ENCODE measurements around the gene TMEM51. TPM values are rescaled to one million over a fixed set of nuclear protein-coding genes. Genes with fewer than 3 reads are reported as not detected.

The TMEM51 gene
- total RNA-seq, 1 experiment from 2014 or later: 47.6 TPM

- intact Hi-C loops (cut with micrococcal nuclease; ENCODE audit: unreplicated experiment): no loop called here
- CTCF ChIA-PET: no interaction called here
- H3K27ac Mint-ChIP-seq (ENCODE audit: unreplicated experiment): no peak overlapping the region
- TF ChIP-seq CTCF (IDR thresholded peaks at IDR 0.05; ENCODE audit: unreplicated experiment): no peak
- no peak for DNase-seq
- H3K36me3 Mint-ChIP-seq (ENCODE audit: insufficient read depth, unreplicated experiment): no peaks in the 10 kb centered on the region
- no peak overlapping the region for H3K4me3 Mint-ChIP-seq (ENCODE audit: low read depth, unreplicated experiment)
- H3K9me3 Mint-ChIP-seq (ENCODE audit: low read depth, unreplicated experiment): no peaks in the 10 kb centered on the region
- no peaks in the 10 kb centered on the region for H3K4me1 Mint-ChIP-seq (ENCODE audit: low read depth, unreplicated experiment)
- no TSS peak for BruUV-seq (replicated peaks)
- H3K27me3 Mint-ChIP-seq (ENCODE audit: unreplicated experiment): no peaks in the 10 kb centered on the region
Measured at GRCh38 chr1:15113146-15113545, 40.4 kb upstream of the TMEM51 start.

GRCh38 chr1:15114884-15115283, 38.7 kb upstream of the TMEM51 start:
- Mint-ChIP-seq H3K4me3 (ENCODE audit: low read depth, unreplicated experiment) (no peak overlapping the region), H3K27me3 (ENCODE audit: unreplicated experiment) (no peaks in the 10 kb centered on the region), H3K36me3 (ENCODE audit: insufficient read depth, unreplicated experiment) (no peaks in the 10 kb centered on the region), H3K4me1 (ENCODE audit: low read depth, unreplicated experiment) (no peaks in the 10 kb centered on the region), H3K9me3 (ENCODE audit: low read depth, unreplicated experiment) (no peaks in the 10 kb centered on the region), H3K27ac (ENCODE audit: unreplicated experiment) (no peak overlapping the region)
- CTCF ChIA-PET: no interaction called here
- DNase-seq: no peak
- BruUV-seq (replicated peaks): no TSS peak
- intact Hi-C loops (cut with micrococcal nuclease; ENCODE audit: unreplicated experiment): no loop called here
- TF ChIP-seq CTCF (IDR thresholded peaks at IDR 0.05; ENCODE audit: unreplicated experiment): no peak

GRCh38 chr1:15115542-15116330, 37.8 kb upstream of the TMEM51 start:
- intact Hi-C loops (cut with micrococcal nuclease; ENCODE audit: unreplicated experiment): no loop called here
- TF ChIP-seq CTCF (IDR thresholded peaks at IDR 0.05; ENCODE audit: unreplicated experiment): no peak
- no TSS peak for BruUV-seq (replicated peaks)
- Mint-ChIP-seq H3K36me3 (ENCODE audit: insufficient read depth, unreplicated experiment) (no peaks in the 10 kb centered on the region), H3K4me3 (ENCODE audit: low read depth, unreplicated experiment) (no peak overlapping the region), H3K9me3 (ENCODE audit: low read depth, unreplicated experiment) (no peaks in the 10 kb centered on the region), H3K27ac (ENCODE audit: unreplicated experiment) (no peak overlapping the region), H3K4me1 (ENCODE audit: low read depth, unreplicated experiment) (no peaks in the 10 kb centered on the region), H3K27me3 (ENCODE audit: unreplicated experiment) (no peaks in the 10 kb centered on the region)
- DNase-seq: no peak
- CTCF ChIA-PET: interaction anchor here (0.6 kb wide), 1 partner anchor 26 kb away, joined by 5 read pairs; no protein-coding TSS in a partner anchor

GRCh38 chr1:15116966-15117365, 36.6 kb upstream of the TMEM51 start:
- intact Hi-C loops (cut with micrococcal nuclease; ENCODE audit: unreplicated experiment): no loop called here
- no peak overlapping the region for H3K4me3 Mint-ChIP-seq (ENCODE audit: low read depth, unreplicated experiment)
- BruUV-seq (replicated peaks): no TSS peak
- no peak overlapping the region for H3K27ac Mint-ChIP-seq (ENCODE audit: unreplicated experiment)
- no peak for DNase-seq
- H3K27me3 Mint-ChIP-seq (ENCODE audit: unreplicated experiment): no peaks in the 10 kb centered on the region
- H3K9me3 Mint-ChIP-seq (ENCODE audit: low read depth, unreplicated experiment): no peaks in the 10 kb centered on the region
- no peaks in the 10 kb centered on the region for H3K36me3 Mint-ChIP-seq (ENCODE audit: insufficient read depth, unreplicated experiment)
- TF ChIP-seq CTCF (IDR thresholded peaks at IDR 0.05; ENCODE audit: unreplicated experiment): no peak
- CTCF ChIA-PET: interaction anchor here (0.6 kb wide), 1 partner anchor 68 kb away, joined by 3 read pairs; no protein-coding TSS in a partner anchor
- H3K4me1 Mint-ChIP-seq (ENCODE audit: low read depth, unreplicated experiment): no peaks in the 10 kb centered on the region

Measured in Calu3 (cell line).